Stimulated activated CD8-positive, alpha-beta memory T cell treated with anti-CD3 and anti-CD28 coated beads, Interleukin-12 subunit alpha, Interleukin-12 subunit beta, amount 100 ng/mL, for 1 hour (primary cell): Measurements from ENCODE around the gene TGM6.
"Not testable (repeated sequence)": the region's sequence is repeated elsewhere in the genome, so short reads cannot be mapped to it uniquely, and the experiment has no call there.

Experiments used
- DNase-seq: peaks from one replicate; pipeline ENCODE4 v3.0.0-alpha.2; 2020; ENCODE audit warnings: low read depth

Gene TGM6

DNA sequence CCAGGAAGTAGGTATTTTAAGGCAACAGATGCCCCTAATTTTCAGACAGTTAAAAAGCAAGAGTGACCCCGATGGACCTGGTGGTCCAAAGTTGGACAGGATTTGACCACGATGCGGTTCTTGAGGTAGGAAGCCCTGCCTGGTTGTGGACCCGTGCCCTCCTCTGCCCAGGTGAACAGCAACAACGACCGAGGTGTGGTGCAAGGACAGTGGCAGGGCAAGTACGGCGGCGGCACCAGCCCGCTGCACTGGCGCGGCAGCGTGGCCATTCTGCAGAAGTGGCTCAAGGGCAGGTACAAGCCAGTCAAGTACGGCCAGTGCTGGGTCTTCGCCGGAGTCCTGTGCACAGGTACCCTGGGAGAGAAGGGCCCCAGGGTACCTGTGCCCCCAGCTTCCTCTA is 18.7 kb downstream of the TGM6 start:
- no peak for DNase-seq

DNA sequence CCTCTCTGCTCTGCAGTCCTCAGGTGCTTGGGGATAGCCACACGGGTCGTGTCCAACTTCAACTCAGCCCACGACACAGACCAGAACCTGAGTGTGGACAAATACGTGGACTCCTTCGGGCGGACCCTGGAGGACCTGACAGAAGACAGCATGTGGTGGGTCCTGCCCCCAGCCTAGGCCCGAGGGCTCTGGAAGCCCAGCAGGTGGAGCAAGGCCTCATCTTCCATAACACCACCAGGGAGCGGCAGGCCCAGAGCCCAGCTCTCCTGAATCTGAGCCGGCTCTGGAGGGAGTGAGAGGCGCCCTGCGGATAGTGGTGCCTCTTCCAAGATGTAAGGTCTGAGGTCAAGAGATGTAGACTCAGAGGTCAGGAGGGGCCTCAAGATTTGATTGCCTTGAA is 19.6 kb downstream of the TGM6 start:
- DNase-seq: no peak

DNA sequence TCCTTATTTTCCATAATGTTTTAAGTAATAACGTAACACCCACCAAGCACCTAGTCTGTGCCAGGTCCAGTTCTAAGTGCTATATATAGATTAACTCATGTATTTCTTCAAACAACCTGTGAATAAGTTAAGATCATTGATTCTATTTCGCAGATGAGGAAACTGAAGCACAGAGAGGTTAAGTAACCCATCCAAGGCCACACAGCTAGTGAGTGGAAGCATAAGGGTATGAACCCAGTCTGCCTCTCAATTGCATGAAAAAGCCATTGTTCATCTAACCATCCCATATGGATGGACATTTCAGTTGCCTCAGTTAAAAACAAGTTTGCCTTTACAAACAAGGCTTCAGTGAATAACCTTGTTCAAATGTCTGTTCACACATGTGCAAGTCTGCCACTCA is 20.8 kb downstream of the TGM6 start:
- DNase-seq: no peak

DNA sequence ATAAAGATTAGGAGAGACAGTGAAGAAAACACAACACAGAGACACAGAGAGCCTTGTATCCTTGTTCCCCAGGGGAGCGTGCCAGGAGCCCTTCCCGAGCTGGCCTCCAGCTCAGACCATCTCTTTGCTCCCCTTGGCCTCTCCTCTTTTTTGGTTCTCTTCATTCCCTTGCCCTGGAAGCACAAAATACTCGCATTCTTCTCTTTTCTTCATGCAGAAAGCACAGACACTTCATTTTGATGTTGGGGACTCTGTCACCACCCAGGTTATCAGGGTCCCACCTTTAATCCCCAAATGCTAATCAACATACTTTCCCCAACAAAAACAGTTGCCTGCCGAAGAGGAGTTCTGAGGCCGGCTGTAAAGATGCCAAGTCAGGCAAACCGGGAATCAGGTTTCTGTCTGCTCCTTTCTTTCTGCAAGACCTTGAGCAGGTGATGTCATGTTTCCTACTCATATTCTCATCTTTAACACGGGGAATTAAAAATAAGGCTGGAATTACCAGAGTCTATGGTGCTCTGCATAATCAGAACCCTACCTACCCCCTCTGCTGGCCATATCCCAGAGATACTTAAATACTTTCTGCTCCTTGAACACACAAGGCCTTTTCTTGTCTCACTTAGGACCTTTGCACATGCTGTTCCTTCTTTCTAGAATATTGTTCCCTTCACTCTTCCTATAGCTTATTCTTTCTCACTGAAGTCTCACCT is 21.7 kb downstream of the TGM6 start:
- no peak for DNase-seq

DNA sequence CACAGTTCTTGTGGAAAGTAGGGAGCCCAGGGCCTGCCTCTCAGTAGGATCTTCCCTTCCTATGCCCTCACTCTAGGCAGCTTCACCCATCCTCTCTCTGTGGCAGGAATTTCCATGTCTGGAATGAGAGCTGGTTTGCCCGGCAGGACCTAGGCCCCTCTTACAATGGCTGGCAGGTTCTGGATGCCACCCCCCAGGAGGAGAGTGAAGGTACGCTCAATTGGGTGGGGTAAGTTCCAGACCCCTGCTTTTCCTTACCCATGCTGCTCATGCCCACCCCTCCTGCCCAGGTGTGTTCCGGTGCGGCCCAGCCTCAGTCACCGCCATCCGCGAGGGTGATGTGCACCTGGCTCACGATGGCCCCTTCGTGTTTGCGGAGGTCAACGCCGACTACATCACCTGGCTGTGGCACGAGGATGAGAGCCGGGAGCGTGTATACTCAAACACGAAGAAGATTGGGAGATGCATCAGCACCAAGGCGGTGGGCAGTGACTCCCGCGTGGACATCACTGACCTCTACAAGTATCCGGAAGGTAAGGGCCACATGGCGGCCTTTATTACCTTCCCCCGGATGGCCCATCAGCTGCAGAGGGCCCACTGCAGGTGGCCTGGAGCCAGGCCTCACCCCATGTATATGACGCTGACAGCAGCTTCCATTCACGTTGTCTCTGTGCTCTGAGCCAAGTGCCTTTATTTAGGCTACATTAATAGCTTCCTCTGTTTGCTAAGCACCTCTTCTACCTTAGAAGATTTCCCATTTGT is 22.8 kb downstream of the TGM6 start:
- DNase-seq: no peak

DNA sequence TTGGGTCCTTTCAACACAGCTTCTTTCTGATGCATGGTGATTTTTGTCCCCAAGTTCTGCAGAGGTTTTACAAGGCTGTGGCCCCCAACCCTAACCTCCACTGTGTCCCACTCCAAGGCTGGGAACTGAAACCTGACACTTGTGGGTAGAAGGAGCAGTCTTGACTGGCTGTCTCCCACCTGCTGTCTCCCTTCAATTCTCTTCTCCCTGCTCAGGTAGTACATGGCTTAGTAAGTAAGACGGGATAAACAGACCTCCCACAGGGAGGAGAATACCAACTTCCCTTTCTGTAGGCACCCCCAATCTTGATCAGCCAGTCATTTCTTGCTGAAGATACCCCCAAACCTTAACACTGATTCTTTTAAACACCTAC is 25.0 kb downstream of the TGM6 start:
- no peak for DNase-seq

DNA sequence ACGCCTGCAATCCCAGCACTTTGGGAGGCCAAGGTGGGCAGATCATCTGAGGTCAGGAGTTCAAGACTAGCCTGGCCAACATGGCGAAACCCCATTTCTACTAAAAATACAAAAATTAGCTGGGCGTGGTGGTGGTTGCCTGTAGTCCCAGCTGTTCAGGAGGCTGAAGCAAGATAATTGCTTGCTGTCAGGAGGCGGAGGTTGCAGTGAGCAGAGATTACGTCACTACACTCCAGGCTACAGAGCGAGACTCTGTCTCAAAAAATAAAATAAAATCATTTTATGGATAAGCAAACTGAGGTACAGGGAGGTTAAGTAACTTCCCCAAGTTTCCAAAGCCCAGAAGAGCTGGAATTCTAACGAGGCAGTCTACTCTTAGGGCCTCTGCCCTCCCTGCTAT is 26.7 kb downstream of the TGM6 start:
- DNase-seq: not testable (repeated sequence)

DNA sequence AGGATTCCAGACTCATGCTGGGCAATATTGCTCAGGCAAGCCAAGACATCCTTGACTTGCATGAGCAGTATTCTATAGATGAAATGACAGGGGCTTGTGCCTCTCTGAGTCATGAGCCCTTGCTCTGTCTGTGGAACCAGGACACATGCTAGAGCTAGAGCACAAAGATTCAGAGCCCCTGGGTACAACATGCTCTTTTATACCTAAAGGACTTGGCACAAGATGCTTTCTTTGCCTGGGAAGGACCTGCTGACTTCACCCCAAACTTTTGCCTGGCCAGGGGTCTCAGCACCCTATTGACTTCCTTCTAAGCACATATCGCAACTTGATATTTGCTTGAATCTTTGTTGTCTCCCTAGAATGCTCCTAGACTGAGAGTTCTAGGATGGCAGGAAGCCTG is 27.4 kb downstream of the TGM6 start:
- DNase-seq: no peak

DNA sequence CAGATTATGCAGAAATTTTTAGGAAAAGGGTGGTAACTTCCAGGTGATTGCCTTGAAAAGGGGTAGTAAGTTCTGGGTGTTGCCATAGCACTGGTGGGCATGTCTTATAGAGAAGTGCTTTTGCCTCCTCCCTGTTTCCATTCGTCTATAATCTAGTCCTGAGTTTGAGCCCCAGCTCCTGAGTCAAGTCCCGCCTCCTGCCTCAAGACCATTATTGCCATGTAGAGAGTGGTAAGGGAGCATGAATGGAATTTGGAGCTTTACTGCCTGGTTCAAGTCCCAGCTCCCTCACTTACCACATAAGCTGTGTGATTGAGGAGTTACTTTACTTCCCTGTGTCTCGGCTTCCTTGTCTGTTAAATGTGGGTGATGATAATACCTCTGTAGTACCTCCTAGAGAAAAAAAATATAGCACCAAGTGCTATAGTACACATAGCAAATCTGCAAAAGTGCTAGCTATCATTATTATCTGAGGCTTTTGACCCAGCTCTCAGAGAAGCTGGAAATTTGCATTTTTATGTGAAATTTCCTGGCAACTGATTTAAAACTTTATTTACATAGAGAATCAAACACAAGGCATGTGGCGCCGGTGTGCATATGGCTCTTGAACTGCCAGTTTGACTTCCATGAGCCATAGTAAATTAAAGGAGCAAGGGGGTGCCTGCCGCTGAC is 36.0 kb downstream of the TGM6 start:
- DNase-seq: no peak

DNA sequence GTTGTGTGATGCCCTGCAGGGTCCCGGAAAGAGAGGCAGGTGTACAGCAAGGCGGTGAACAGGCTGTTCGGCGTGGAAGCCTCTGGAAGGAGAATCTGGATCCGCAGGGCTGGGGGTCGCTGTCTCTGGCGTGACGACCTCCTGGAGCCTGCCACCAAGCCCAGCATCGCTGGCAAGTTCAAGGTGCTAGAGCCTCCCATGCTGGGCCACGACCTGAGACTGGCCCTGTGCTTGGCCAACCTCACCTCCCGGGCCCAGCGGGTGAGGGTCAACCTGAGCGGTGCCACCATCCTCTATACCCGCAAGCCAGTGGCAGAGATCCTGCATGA is 36.5 kb downstream of the TGM6 start:
- no peak for DNase-seq

DNA sequence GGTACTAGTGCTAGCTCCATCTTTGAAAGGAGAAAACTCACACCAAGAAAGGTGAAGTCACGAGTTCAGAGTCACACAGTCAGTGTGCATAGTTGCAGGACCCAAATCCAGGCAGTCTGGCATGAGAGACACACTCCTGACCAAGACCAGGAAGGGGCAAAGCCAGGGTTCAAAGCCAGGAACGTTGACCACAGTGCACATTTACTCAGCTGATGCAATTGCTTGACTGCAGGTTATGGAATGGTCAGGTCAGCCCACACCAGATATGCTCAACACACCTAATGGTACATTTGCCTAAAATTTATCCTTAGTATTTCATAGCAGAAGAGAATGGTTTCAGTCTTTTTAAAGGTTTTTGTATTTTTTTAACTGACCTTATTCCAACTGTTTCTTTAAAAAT is 37.7 kb downstream of the TGM6 start:
- DNase-seq: no peak

DNA sequence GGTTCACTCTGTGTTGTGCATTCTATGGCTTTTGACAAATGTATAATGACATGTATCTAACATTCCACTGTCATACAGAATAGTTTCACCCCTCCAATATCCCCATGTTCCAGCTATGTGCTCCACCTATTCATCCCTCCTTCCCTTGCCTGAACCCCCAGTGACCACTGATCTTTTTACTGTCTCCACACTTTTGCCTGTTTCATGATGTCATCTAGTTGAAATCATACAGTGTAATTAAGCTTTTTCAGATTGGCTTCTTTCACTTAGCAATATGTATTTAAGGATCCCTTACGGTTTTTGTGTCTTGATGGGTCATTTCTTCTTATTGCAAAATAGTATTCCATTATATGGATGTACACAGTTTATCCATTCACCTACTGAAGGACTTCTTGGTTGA is 39.8 kb downstream of the TGM6 start:
- no peak for DNase-seq

DNA sequence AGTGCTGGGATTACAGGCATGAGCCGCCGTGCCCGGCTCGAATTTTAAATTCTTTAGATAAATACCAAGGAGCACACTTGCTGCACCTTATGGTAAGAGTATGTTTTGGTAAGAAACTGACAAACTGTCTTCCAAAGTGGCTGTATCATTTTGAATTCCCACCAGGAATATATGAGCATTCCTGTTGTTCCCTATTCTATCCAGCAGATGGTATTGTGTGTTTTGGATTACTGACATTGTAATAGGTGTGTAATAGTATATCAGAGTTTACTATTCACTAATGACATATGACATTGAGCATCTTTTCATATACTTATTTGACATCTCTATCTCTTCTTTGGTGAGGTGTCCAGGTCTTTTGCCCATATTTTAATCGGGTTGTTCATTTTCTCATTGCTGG is 40.5 kb downstream of the TGM6 start:
- no peak for DNase-seq

DNA sequence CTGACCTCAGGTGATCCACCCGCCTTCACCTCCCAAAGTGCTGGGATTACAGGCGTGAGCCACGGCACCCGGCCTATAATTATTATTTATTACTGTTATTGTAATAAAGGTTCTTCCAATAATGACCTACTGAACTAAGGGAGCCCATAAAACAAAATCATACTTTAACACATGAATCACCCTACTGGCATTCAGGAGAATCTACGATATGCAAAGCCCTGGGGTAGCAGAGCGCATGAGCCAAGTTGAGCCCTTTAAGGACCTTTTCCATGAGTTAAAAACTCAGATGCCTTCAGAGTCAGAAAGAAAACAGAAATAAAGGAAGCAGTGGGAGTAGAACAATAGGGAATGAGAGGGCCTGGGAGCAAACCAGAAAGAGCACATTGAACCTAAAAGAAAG is 48.4 kb downstream of the TGM6 start:
- no peak for DNase-seq

DNA sequence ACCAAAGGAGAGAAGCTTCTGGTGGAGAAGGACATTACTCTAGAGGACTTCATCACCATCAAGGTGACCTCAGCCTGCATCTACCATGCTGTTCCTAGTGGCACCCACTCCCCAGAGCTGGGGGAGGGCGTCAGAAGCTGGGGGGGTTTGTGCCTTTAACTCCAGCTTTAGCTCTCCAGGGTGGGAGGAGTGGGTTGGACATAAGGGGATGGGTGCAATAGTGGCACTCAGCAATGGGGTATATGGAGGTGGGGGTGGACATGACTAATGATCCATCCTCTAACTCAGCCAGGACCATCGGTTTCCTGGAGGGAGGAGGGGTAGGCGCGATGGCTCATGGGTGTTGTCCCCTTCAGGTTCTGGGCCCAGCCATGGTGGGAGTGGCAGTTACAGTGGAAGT is 49.8 kb downstream of the TGM6 start:
- DNase-seq: no peak

DNA sequence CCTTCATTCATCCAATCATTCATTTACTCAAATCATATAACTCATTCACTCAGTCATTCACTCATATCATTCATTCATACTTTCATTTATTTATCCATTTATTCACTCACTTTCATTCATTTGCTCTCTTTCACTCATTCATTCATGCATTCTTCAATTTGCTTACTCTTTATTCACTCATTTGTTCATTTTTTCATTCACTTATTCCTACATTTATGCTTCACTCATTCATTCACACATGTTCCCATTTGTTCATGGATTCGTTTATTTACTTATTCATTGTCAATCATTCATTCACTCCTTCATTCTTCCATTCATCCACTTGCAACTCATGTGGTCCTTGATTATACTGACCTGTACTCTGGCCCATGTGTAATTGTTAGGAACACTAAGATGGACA is 50.5 kb downstream of the TGM6 start:
- DNase-seq: no peak

DNA sequence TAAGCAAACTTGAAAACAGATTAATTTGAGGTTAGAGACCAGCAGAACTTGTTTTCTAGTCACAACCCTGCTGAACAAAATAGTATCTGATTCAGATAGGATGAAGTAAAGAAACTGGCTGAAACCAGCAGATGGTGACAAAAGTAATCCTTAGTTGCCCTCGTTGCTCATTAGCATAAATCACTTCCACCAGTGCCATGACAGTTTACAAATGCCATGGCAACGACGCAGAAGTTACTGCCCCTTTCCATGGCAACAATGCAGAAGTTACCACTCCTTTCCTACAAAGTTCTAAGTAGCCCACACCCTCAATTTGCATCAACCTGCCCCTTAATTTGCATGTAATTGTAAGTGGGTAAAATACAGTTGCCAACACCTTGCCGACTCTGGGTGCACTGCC is 66.1 kb downstream of the TGM6 start:
- DNase-seq: no peak

DNA sequence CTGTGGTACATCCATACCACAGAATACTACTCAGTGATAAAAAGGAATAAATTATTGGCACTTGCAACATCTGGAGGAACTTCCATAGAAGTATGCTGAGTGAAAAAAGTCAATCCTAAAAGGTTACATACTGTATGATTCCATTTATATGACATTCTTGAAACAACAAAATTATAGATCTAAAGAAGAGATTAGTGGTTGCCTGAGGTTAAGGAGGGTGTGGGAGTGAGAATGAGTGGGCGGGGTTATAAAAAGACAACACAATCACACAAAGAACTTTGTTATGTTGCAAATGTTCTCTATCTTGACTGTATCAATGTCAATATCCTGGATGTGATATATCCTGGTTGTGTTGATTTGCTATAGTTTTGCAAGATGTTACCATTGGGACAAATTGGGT is 68.7 kb downstream of the TGM6 start:
- DNase-seq: no peak

DNA sequence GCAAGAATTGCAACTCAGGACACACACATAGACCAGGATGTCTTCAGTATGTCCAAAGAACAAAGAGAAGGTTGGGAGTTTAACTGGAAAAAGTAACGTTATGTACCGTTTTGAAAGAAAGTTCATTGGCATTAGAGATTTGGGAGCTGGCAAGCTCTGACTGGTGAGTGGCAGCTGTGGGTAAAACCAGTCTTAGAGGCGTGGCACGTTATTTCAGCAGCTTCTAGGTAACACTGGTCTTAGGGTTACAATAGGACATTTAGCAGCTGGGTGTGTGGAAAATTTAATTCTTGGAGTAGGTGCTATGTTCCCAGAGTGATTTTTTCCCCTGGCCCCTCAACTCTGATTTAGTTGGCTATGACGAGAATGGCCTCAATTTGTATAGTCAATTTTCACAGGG is 70.7 kb downstream of the TGM6 start:
- DNase-seq: no peak

DNA sequence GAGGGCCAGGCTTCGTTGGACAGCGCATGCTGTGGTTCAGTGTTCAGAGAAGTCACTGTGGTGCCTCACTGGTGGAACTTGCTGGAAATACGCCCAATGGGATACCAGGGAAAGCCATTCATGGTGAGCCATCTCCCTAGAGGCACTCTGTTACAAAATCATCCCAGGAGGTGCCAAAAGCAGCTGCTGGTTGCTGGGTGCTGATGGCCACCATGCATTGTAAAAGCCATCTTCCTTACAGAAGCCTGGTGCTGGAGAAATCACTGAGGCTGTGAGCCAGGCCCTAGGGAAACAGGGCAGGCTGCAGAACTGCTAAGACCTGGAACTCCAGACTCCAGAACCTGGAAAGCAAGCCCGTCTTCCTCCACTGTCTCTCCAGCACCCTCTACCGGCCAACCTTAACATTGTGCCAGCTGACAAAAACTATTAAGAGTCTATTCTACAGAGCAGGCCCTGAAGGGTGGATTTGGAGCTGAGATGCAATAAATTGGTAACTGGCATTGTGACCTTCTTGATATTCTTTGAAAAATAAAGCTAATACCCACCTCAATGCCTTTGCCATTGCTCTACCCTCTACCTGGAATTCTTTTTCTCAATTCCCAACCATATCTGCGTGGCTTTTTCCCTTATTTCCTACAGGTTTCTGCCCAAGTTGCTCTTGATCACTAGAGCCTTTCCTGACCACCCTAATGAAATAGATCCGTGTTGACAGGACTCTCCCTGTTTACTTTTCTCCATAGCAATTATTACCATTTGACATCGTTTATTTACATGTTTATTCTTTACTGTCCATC is 71.4 kb downstream of the TGM6 start:
- DNase-seq: peak; percentile 47

DNA sequence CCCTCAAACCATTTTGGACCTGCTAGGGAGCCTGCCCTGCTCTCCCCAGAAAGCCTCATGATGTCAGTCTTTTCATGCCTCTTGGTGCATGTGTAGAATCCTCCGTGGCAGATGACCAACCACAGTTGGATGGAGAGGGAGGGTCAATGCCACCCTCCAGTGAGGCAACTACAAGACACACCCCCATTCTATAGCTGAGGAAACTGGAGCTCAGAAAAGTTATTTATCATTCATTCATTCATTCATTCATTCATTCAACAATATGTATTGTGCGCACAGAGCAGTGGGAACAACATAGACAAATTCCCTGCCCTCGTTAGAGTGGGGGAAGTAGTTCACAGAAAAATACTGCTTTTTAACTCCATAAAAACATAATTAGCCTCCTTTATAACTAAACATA is 73.1 kb downstream of the TGM6 start:
- no peak for DNase-seq

DNA sequence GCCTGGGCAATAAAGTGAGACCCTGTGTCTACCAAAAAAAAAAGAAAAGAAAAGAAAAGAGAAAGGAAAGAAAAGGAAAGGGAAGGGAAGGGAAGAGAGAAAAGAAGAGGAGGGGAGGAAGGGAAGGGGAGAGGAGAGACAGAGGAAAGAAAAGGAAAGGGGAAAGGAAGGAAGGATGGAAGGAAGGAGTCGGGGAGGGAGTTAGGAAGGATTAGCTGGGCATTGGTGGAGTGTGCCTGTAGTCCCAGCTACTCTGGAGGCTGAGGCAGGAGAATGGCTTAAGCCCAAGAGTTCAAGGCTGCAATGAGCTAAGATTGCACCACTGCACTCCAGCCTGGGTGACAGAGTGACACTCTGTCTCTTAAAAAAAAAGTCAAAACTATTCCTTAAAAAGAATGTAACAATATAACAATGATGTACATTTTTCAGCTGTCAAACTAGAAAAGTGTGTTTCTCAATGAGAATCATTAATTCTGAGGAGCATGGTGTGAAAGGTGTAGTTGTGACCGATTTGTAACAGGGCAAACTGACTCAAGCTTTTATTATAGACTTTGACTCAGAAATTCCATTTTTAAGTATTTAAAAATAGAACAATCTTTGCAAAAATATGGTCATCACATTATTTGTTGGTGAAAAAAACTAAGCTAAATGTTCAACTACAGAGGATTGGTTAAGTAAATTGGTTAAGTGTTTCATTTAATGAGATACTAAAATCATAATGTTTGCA is 75.2 kb downstream of the TGM6 start:
- DNase-seq: no peak
